Embryonic facial prominence (tissue), 1 donor: Measurements from ENCODE around the gene NPHS1.

Experiments
- DNase-seq: peaks from one replicate; pipeline ENCODE4 v3.0.0-alpha.2; 2016; ENCODE audit errors: extremely low spot score

NPHS1 gene

DNA sequence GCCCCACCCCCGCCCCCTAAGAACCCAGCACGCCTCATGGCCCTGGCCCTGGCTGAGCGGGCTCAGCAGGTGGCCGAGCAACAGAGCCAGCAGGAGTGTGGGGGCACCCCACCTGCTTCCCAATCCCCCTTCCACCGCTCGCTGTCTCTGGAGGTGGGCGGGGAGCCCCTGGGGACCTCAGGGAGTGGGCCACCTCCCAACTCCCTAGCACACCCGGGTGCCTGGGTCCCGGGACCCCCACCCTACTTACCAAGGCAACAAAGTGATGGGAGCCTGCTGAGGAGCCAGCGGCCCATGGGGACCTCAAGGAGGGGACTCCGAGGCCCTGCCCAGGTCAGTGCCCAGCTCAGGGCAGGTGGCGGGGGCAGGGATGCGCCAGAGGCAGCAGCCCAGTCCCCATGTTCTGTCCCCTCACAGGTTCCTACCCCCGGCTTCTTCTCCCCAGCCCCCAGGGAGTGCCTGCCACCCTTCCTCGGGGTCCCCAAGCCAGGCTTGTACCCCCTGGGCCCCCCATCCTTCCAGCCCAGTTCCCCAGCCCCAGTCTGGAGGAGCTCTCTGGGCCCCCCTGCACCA is 65.0 kb downstream of the NPHS1 start:
- DNase-seq: no peak

- DNase-seq: no peak
Observed at GRCh38 chr19:35786299-35787160, 65.8 kb downstream of the NPHS1 start.

DNA sequence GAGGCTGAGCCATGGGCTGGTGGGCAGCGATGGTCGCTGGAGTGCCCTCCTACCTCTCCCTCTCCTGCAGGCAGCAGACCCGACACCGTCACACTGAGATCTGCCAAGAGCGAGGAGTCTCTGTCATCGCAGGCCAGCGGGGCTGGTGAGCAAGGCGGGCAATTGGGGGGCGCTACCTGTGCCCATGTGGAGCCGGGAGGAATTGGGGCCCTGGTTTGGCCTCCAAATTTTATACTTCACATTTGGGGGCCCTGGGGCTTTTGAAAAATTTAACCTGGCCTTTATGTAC is 67.0 kb downstream of the NPHS1 start:
- no peak for DNase-seq

DNA sequence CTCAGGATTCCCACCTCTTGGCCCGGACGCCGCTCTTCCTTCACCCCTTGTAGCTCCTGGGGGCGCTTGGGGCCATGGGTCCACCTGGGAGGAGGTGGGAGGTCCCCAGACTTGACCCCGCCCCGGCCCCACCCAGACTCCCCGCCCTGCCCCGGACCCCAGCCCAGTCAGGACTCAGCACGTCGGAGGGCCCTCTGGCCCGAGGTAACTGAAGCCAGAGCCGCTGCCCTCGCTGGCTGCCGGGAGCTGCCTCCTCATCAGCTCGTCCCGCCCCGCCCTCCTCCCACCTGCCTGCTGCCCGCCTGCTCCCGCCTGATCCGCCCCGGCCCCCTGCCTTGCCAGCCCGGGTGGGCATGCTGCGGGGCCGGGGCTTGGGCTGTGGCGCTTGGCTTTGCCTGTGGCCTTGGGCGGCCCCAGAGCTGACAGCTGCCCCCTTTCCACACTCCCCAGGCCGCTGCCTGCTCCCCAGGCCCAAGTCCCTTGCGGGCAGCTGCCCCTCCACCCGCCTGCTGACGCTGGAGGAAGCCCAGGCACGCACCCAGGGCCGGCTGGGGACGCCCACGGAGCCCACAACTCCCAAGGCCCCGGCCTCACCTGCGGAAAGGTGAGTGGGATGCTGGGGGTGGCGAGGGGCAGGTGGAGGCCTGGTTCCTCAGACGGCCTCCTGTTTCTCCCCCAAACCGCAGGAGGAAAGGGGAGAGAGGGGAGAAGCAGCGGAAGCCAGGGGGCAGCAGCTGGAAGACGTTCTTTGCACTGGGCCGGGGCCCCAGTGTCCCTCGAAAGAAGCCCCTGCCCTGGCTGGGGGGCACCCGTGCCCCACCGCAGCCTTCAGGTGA is 67.6 kb downstream of the NPHS1 start:
- DNase-seq: no peak

DNA sequence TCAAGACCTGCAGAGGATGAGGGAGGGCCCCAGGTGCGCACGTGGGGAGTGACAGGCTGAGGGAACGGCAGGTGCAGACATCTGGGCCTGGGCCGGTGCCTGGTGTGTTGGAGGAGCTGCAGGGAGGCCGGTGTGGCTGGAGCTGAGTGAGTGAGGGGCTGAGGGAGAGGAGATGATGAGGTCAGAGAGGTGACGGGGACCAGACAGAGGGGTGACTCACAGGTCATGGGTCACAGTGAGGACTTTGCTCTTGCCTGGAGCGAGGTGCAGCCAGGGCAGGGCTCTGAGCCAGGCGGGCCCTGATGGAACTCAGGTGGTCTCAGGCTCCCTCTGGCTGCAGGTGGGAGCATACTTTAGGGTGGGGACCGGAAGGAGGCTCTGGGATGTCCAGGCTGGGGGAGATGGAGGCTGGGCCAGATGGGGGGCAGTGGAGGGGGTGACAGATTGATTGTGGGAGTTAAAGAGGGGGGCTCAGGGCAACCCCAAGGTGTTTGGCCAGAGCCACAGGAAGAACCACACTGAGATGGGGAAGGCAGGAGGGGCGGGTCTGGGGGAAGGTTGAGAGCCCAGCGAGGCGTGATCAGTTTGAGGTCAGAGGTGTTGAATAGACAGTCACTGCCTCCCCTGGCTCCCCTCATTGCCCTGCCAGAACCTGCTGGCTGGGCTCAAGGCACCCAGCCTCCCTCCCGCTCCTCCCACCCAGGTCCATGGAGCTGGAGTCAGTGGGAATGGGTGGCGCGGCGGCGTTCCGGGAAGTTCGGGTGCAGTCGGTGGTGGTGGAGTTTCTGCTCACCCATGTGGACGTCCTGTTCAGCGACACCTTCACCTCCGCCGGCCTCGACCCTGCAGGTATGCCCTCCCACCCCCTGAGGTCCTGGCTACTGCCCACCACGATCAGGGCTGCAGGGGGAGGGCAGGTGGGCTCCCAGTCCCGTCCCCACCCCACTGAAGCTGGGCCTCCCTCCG is 68.6 kb downstream of the NPHS1 start:
- DNase-seq: no peak

DNA sequence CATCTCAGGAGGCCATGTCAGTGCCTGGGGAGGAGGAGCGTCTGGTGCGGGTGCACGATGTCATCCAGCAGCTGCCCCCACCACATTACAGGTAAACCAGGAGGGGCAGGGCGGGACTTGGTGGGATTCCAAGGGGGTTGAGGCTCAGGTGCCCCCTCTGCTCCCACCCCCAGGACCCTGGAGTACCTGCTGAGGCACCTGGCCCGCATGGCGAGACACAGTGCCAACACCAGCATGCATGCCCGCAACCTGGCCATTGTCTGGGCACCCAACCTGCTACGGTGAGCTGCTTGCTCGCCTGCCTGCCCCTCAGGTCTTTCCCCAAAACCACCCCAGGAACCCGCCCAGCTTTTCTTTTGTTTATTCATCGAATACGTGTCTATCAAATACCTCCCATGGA is 69.7 kb downstream of the NPHS1 start:
- DNase-seq: no peak

- DNase-seq: no peak
Observed at GRCh38 chr19:35781650-35782049, 70.7 kb downstream of the NPHS1 start.

DNA sequence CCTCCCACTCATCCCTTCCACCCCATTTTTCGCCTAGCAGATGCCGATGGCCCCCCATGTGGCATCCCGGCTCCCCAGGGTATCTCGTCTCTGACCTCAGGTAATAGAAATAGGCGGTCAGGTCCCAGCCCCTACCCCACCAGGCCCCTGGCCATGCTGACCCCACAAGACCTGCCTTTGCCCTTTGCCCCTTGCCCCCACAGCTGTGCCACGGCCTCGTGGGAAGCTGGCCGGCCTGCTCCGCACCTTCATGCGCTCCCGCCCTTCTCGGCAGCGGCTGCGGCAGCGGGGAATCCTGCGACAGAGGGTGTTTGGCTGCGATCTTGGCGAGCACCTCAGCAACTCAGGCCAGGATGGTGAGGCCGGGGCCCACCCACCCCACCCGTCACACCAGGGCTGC is 71.6 kb downstream of the NPHS1 start:
- no peak for DNase-seq

DNA sequence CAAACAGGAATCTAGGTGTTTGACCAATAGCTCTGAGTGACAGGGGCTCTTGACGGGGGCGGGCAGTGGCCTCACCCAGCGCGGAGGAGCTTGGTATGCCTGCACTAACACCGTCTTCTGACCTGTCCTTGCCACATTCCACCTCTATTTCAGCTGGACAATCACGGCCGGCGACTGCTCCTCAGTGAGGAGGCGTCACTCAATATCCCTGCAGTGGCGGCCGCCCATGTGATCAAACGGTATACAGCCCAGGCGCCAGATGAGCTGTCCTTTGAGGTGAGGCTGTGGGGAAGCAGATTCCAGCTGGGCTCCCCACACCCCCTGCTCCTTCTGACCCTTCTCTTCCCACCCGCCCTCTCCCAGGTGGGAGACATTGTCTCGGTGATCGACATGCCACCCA is 72.2 kb downstream of the NPHS1 start:
- DNase-seq: no peak

GRCh38 chr19:35779033-35779432 is 73.3 kb downstream of the NPHS1 start:
- no peak for DNase-seq

GRCh38 chr19:35777961-35778360 is 74.3 kb downstream of the NPHS1 start:
- no peak for DNase-seq

DNA sequence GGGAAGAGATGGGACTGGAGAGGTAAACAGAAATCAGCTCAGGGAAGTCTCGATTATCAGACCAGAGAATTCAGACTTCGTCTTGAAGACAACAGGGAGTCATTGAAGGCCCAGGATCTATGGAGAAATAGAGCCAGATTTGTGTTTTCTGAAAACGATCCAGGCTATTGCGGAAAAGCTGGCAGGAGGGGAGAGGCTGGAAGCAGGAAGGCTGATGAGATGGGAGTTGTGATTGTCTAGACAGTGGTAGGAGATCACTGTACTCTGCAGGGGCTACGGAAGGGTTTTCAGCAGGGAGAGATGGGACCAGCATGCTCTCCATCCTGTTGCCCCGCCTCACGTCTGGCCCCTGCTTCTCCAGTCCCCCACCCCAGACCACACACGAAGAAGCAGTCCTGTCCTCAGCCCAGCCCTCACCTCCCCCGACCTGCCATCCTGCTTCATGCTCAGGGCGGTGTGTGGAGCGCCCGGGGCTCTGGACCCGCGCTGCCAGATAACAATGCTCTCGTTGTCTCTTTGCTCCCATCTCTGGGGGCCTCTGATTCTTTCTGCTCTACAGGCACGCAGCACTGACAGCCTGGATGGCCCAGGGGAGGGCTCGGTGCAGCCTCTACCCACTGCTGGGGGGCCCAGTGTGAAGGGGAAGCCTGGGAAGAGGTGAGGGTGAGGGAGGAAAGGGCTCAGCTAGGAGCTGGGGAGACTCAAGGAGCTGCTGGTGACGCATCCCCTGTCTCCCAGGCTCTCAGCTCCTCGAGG is 75.0 kb downstream of the NPHS1 start:
- DNase-seq: no peak

DNA sequence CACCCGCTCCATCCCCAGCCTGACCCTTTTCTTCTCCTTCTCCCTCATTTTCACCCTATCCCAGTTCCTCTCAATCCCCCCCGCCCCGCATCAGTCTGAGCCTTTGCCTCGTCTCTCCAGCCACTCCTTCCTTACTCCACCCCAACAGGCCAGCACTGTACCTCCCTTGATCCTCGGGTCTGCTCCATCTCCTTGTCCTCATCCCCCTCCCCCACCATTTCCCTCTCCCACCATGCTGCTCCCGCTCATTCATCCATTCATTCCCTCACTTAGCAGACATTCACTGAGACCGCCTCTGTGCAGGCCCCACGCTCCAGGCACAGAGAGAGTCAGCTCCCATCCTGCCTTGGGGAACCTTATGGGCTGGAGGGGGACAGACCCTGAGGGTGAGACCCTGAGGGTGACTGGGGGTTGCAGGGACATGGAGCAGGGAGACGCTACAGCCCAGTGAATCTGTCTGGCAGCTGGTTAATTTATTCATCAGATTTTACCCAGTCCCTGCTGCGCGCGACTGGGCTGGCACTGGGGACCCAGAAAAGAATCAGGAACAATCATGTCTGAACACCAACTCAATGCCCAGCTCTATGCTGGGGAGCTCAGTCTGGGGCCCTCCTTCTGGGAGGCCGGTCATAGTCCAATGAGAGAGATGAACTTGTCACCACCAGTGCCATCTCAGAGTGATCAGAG is 76.1 kb downstream of the NPHS1 start:
- DNase-seq: no peak
